Sigmoid colon (tissue), 7 donors: ENCODE measurements around the gene CCDC85C. TPM values are rescaled to one million over a fixed set of nuclear protein-coding genes. Genes with fewer than 3 reads are reported as not detected.

Source experiments
- DNase-seq: peaks from one replicate; pipeline ENCODE4 v3.0.0-alpha.2; 2019
- H3K27ac ChIP-seq, 4 donors: fragments of 200-600 bp; sonication (generic); one replicate each; pipeline ENCODE4 v1.5.1; 2016 to 2019; ENCODE audit warnings: mild to moderate bottlenecking in 1 of 4
- H3K27me3 ChIP-seq, 3 donors: fragments of 200-600 bp; sonication (generic); one replicate each; pipeline ENCODE4 v1.5.1; 2019; ENCODE audit warnings: mild to moderate bottlenecking in 1 of 3
- H3K36me3 ChIP-seq, 4 donors: fragments of 200-600 bp; sonication (generic); one replicate each; pipeline ENCODE4 v1.5.1; 2016 to 2019
- H3K4me1 ChIP-seq, 4 donors: fragments of 200-600 bp; sonication (generic); one replicate each; pipeline ENCODE4 v1.5.1; 2017 to 2019
- H3K4me3 ChIP-seq, 4 donors: fragments of 200-600 bp; sonication (generic); one replicate each; pipeline ENCODE4 v1.5.1; 2017 to 2019; ENCODE audit warnings: mild to moderate bottlenecking in 2 of 4, moderate library complexity in 1 of 4
- H3K9me3 ChIP-seq, 4 donors: fragments of 200-600 bp in 3 of 4; sonication (generic) in 3 of 4; one replicate each; pipeline versions ENCODE4 v1.5.1 to v1.6.1; 2013 to 2019
- CTCF ChIP-seq, 4 experiments: fragments of 450-650 bp in 3 of 4; fragments of 200-600 bp in 1 of 4; IDR thresholded peaks; one replicate each; pipeline ENCODE4 v1.5.1; 2016 to 2019; ENCODE audit warnings: antibody characterized with exemption in 4 of 4, mild to moderate bottlenecking in 3 of 4, moderate library complexity in 2 of 4
- EP300 ChIP-seq, 4 donors: sonication (generic); formaldehyde crosslinking; IDR thresholded peaks; one replicate each; pipeline ENCODE4 v1.6.1; 2017; ENCODE audit warnings: antibody characterized with exemption in 4 of 4
- POLR2A ChIP-seq, 2 donors: fragments of 450-650 bp; IDR thresholded peaks; one replicate each; pipeline ENCODE4 v1.6.1; 2016; ENCODE audit warnings: antibody characterized with exemption in 2 of 2, mild to moderate bottlenecking in 2 of 2, moderate library complexity in 2 of 2
- POLR2AphosphoS5 ChIP-seq, 4 donors: sonication (generic); formaldehyde crosslinking; IDR thresholded peaks; one replicate each; pipeline ENCODE4 v1.6.1; 2017; ENCODE audit warnings: antibody characterized with exemption in 4 of 4
- WGBS, 2 donors: extraction: QIAGEN DNeasy Blood & Tissue Kit; methylation state at CpG; one replicate each; pipeline ENCODE4 v1.1.7; 2013; 5-methylcytosine and 5-hydroxymethylcytosine counted together
- intact Hi-C: fragments of 100-400 bp; cut with DNase I; formaldehyde crosslinking; loops from one replicate; pipeline ENCODE4 v1.15.1; 2023
- polyA plus RNA-seq, 3 donors: library from polyadenylated mRNA; stranded (reverse); fragments of 200-250 nt; gene quantifications; one replicate each; pipeline ENCODE4 v1.2.3, GENCODE V29; 2013
- total RNA-seq, 4 donors: library from RNA; depleted of rRNA; stranded (reverse); fragments of >200 nt; gene quantifications; one replicate each; pipeline ENCODE4 v1.1.0, GENCODE V29; 2016
- donor health status: healthy with polysubstance abuse.
- donor health status: Bipolar disorder and iron deficiency.
- donor health status: healthy.

Gene CCDC85C
- total and polyA plus RNA-seq, 7 donors = 11.4 to 79.0 (median 28.1) TPM

- TF ChIP-seq EP300 (IDR thresholded peaks at IDR 0.05) (no peak), POLR2AphosphoS5 (IDR thresholded peaks at IDR 0.05) (no peak), CTCF (IDR thresholded peaks at IDR 0.05) (no peak), POLR2A (IDR thresholded peaks at IDR 0.05) (no peak)
- WGBS, 2 donors = 90% methylated on average over 36 of the region's 36 CpGs
- peak overlapping the region; percentile 52 to 97 (median 79) for H3K27ac ChIP-seq
- peaks cover 0 to 100% (median 97%) of the 10 kb centered on the region in 4 donors for H3K4me1 ChIP-seq
- intact Hi-C loops = no loop called here
- H3K27me3 ChIP-seq = no peaks in the 10 kb centered on the region
- no peaks in the 10 kb centered on the region for H3K36me3 ChIP-seq
- H3K9me3 ChIP-seq = no peaks in the 10 kb centered on the region
- no peak overlapping the region for H3K4me3 ChIP-seq
- DNase-seq = peak; percentile 65
Measured at GRCh38 chr14:99592933-99593753, 10.9 kb downstream of the CCDC85C start.

GRCh38 chr14:99592394-99592793 is 11.6 kb downstream of the CCDC85C start:
- Histone ChIP-seq H3K9me3 (no peaks in the 10 kb centered on the region), H3K4me3 (no peak overlapping the region), H3K27me3 (no peaks in the 10 kb centered on the region), H3K27ac (peak overlapping the region; percentile 52 to 97 (median 79)), H3K36me3 (no peaks in the 10 kb centered on the region), H3K4me1 (peaks cover 0 to 100% (median 98%) of the 10 kb centered on the region in 4 donors)
- intact Hi-C loops = no loop called here
- 78 to 85% methylated on average over 2 of the region's 2 CpGs for WGBS, 2 donors
- TF ChIP-seq POLR2A (IDR thresholded peaks at IDR 0.05) (no peak), CTCF (IDR thresholded peaks at IDR 0.05) (no peak), POLR2AphosphoS5 (IDR thresholded peaks at IDR 0.05) (no peak), EP300 (IDR thresholded peaks at IDR 0.05) (no peak)
- no peak for DNase-seq

GRCh38 chr14:99590746-99591555 is 13.1 kb downstream of the CCDC85C start:
- Histone ChIP-seq H3K27me3 (no peaks in the 10 kb centered on the region), H3K4me3 (no peak overlapping the region), H3K36me3 (no peaks in the 10 kb centered on the region), H3K27ac (peak overlapping the region; percentile 46 to 97 (median 76)), H3K4me1 (peaks cover 0 to 100% (median 98%) of the 10 kb centered on the region in 4 donors), H3K9me3 (no peaks in the 10 kb centered on the region)
- TF ChIP-seq POLR2A (IDR thresholded peaks at IDR 0.05) = no peak
- TF ChIP-seq CTCF (IDR thresholded peaks at IDR 0.05) = no peak
- no peak for TF ChIP-seq POLR2AphosphoS5 (IDR thresholded peaks at IDR 0.05)
- no peak for TF ChIP-seq EP300 (IDR thresholded peaks at IDR 0.05)
- intact Hi-C loops = no loop called here
- DNase-seq = peak; percentile 70
- 81 to 84% methylated on average over 28 of the region's 28 CpGs for WGBS, 2 donors

- peak overlapping the region; percentile 46 to 97 (median 76) for H3K27ac ChIP-seq
- H3K36me3 ChIP-seq = no peaks in the 10 kb centered on the region
- 80 to 83% methylated on average over 17 of the region's 17 CpGs for WGBS, 2 donors
- peak; percentile 56 for DNase-seq
- intact Hi-C loops = no loop called here
- H3K4me3 ChIP-seq = no peak overlapping the region
- H3K27me3 ChIP-seq = no peaks in the 10 kb centered on the region
- no peak for TF ChIP-seq CTCF (IDR thresholded peaks at IDR 0.05)
- no peak for TF ChIP-seq EP300 (IDR thresholded peaks at IDR 0.05)
- no peak for TF ChIP-seq POLR2A (IDR thresholded peaks at IDR 0.05)
- TF ChIP-seq POLR2AphosphoS5 (IDR thresholded peaks at IDR 0.05) = no peak
- peaks cover 0 to 94% (median 89%) of the 10 kb centered on the region in 4 donors for H3K4me1 ChIP-seq
- H3K9me3 ChIP-seq = no peaks in the 10 kb centered on the region
Measured at GRCh38 chr14:99589651-99590530, 14.1 kb downstream of the CCDC85C start.
